A549 treated with CORT108297 at 1 μM for 4 hours (cell line): ENCODE measurements around the gene IPP. TPM values are rescaled to one million over a fixed set of nuclear protein-coding genes. Genes with fewer than 3 reads are reported as not detected.

Source experiments
- total RNA-seq: library from RNA; stranded (reverse); fragments of 200-300 nt; extraction: Qiagen RNA extraction; gene quantifications from 5 replicates; pipeline ENCODE4 v1.2.3, GENCODE V29; 2022

Gene IPP
- total RNA-seq, result 4.5 to 5.7 TPM (median 4.8 TPM) in 5 replicates

DNA sequence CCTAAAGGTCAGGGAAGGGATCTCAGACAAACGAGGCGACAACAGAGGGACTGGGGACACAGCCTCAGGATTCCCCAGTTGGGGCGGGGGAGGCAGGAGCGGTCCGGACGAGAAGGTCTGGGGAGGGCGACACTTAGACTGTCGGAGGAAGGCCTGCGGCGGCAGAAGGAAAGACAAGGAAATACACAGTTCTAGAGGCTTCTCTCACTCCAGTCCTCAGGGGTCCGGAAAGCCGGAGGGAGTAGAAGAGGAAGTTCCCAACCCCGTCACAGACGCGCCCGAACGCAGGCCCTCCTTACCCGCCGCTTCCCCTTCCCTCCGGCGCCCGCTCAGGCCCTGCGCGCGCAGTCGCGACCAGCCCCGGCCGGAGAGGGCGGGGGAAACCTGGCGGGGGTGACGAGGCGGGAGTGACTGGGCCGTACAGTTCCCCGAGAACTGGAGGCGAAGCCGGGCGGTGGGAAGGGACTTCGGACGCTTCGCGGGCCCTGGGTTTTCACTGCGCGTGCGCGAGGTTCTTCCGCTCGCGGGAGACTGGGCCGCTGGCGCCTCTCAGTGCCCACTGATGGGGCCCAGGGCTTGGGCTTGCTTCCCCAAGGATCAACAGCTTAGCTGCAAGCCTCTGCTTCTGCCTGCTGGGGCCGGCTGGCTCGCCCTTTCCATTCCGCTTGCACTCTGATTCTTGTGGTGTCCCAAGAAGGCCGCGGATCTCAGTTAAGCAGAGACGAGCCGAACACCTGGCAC, at the start of gene IPP:
TSS of gene IPP (minus strand) at position 356 of the 741 bp plus-strand sequence. CDS start 4,242 bp downstream, outside the sequence.

DNA sequence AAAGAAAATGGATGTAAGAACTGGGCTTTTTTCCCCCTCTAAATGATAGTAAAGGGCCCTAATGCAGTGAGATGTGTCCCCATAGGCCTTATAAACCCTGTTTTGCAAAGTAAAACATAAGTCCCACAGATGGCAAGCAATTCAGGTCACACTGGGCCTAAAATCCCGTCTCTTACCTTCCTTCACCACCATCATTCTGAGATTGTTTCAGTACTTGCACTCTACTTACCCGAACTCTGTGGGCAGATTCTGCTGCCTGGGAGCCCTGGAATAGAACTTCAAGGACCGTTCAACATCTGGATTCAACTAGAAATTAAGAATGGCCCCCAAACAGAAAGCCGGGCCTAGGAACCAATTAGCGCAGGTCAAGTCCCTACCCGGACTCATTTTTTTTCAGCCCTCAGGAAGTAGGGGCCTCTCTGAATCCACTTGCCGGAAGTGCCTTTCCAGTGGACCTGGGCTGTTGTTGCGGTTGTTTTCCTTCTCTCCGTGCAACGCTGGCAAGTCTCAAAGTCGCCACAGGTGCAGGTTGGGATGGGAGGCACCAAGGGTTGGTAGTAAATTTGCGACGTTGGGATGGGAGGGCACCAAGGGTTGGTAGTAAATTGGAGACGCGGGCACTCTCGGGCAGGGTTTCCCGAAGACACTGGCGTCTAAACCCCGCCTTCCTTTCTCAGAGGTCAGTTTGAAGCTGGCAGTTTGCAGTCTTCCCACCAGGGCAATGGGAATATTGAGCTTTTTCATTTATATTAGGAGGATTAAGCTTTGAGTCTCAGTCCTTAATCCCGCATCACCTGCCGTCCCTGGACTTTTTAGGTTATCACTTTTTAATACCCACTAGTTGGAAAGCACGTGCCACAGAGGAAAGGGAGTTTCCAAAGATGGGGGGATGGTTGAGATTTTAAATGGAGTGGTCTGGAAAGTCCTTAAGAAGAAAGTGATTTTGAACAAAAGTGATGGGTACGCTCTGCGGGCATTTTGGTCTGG, 62.4 kb downstream of the IPP start, which contains the start of gene TMEM69:
TSS of gene TMEM69 (plus strand) at position 428 of the 987 bp plus-strand sequence. CDS start 2,888 bp downstream, outside the sequence.

DNA sequence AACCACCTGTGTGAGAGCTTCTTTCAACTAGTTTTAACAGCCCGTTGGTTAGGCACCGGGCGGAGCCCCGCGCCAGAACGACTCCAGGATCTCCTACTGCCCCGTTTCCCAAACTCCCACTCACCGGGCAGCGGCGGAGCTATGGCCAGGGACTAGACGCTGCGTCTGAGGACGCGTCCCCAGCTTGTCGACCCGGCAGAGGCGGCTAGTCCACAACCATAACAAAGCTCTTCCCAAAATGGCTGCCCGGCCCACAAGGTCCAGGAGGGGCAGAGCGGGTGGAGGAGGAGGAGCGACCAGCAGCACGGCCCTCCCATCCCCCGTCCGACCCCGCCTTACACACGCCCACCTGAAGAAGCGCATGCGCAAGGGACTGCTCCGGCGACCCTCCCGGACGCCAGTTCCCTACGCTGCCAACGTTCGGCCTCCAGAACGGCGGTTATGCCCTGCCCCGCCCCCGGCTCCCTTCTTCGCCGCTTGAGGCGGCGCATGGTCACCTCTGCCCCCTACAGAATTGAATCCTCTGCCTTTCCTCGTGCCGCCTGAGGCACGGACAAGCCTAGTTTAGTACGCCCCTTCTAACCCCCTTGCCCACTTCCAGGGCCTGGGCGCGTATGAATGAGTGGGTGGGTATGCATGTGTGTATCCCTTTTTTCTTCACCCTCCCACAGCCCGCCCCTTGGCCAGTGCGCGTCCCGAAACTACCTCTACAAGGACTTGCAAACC, 64.0 kb downstream of the IPP start, which contains the start of gene GPBP1L1:
TSS of gene GPBP1L1 (minus strand) at position 246 of the 726 bp plus-strand sequence. CDS start 27,446 bp downstream, outside the sequence.

Other genes starting within 250 kb of the IPP start
- gene PRDX1, start 228.8 kb downstream of the IPP start, total RNA-seq, result 2,063 to 2,375 TPM (median 2,098 TPM) in 5 replicates
- 74.8 to 84.7 TPM (median 78.4 TPM) in 5 replicates for gene AKR1A1, start 199.8 kb downstream of the IPP start, total RNA-seq
- 109 to 160 TPM (median 122 TPM) in 5 replicates for gene NASP, start 166.6 kb downstream of the IPP start, total RNA-seq
- 0.24 to 0.51 TPM (median 0.35 TPM) in 5 replicates for gene CCDC17, start 126.6 kb downstream of the IPP start, total RNA-seq
- gene GPBP1L1, start 64.1 kb downstream of the IPP start, total RNA-seq, result 32.6 to 56.1 TPM (median 37.7 TPM) in 5 replicates
- 16.8 to 21.0 TPM (median 20.8 TPM) in 5 replicates for gene TMEM69, start 62.5 kb downstream of the IPP start, total RNA-seq
- 17.2 to 22.2 TPM (median 20.7 TPM) in 5 replicates for gene MAST2, start 53.0 kb upstream of the IPP start, total RNA-seq